RKO (cell line): ENCODE measurements around the gene HSD17B12.
A peak's percentile ranks its signal among the peaks of the same experiment; 100 is the strongest.
"Not testable (repeated sequence)": the region's sequence is repeated elsewhere in the genome, so short reads cannot be mapped to it uniquely, and the experiment has no call there.

ENCODE experiments used
- DNase-seq: peaks from one replicate; pipeline ENCODE4 v3.0.0-alpha.2; 2016; ENCODE audit warnings: low spot score

HSD17B12 gene

GRCh38 chr11:43747130-43747802, 66.7 kb downstream of the HSD17B12 start:
- no peak for DNase-seq

DNA sequence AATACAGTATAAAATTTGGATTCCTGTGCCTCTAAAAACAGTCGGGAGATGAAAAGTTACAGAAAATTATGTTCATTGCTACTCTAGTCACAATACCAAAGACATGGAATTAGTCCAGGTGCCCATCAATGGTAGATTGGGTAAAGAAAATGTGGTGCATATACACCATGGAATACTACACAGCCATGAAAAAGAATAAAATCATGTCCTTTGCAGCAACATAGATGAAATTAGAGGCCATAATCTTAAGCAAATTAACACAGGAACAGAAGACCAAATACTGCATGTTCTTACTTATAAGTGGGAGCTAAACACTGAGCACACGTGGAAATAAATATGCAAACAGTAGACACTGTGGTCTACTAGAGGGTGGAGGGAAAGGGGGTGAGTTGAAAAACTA, 67.6 kb downstream of the HSD17B12 start:
- no peak for DNase-seq

- no peak for DNase-seq
These were observed 71.2 kb downstream of the HSD17B12 start for GRCh38 chr11:43751726-43752125.

- DNase-seq: peak; percentile 38
These were observed 76.0 kb downstream of the HSD17B12 start for GRCh38 chr11:43756575-43756974.

DNA sequence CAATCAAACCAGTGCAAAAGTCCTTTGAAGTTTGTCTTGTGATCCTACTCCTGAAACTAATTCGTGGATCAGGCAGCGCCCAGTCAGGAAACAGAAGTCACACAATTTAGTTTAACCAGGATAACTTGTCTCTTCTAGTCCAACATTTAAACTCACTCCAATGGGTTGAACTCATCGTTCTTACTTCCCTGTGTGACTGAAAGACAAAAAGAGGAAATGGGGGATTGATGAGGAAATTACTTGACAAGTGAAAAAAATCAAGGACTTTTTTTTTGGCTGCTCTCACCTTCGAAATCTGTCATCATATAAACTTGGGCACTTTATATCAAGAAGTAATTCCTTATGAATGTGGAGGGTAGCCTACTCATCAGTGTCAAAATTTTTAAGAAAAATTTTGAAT, 78.4 kb downstream of the HSD17B12 start:
- DNase-seq: no peak

GRCh38 chr11:43760902-43761301, 80.4 kb downstream of the HSD17B12 start:
- no peak for DNase-seq

DNA sequence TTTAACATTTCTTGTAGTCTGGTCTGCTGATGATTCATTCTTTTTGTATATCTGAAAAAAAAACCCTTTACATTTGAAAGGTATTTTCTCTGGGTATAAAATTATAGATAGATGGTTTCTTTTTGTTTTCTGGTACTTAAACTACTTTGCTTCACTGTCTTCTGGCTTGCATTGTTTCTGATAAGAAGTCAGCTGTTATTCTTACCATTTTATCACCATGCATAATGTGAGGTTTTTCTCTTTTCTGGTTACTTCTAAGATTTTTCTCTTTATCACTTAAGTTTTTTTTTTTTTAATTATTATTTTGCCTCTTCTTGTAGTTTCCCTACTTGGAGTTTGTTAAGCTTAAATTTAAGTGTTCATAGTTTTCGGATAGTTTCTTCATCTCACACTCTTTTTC, 84.7 kb downstream of the HSD17B12 start:
- no peak for DNase-seq

- not testable (repeated sequence) for DNase-seq
These were observed 88.1 kb downstream of the HSD17B12 start for GRCh38 chr11:43768654-43769053.

GRCh38 chr11:43770173-43770572, 89.6 kb downstream of the HSD17B12 start:
- no peak for DNase-seq

GRCh38 chr11:43772733-43773132, 92.2 kb downstream of the HSD17B12 start:
- no peak for DNase-seq

GRCh38 chr11:43774786-43775185, 94.2 kb downstream of the HSD17B12 start:
- no peak for DNase-seq

GRCh38 chr11:43779306-43779705, 98.8 kb downstream of the HSD17B12 start:
- no peak for DNase-seq

GRCh38 chr11:43784301-43784700, 103.8 kb downstream of the HSD17B12 start:
- DNase-seq: no peak

GRCh38 chr11:43784866-43785265, 104.3 kb downstream of the HSD17B12 start:
- no peak for DNase-seq

DNA sequence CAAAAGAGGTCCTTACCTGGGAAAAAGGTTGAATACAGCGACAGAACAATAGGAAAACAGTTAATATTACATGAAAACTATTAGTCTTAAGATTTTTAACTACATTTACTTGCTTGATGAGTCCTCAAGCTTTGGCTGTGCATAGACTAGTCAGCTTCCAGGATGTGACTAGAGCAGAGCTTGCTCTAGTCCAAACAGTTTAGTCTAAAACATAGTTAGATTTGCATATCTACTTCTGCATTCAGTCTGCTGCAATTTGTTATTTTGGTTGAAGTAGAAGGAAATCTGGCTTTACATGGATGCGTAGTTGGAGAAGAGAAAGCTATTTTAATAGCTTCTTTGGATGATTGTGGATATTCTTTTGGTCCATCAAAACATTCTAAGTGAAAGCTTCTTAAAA, 104.8 kb downstream of the HSD17B12 start:
- peak; percentile 9 for DNase-seq

DNA sequence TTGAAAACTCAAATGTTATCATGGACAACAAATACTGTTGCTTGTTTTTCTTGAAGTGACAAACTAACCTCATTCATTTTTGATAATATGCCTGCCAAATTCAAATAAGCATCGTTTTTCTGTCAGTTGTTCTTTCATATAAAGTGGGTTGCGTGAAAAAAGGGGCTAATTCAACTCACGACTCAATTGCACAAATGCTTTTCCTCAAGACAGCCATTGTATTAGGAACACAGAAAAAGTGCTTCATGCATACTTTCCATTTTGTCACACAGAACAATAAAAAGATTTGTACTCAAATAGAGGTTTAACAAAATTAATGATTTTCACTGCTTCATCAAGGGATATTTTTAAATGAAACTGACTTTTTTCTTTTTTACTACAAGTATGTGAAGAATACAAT, 105.5 kb downstream of the HSD17B12 start:
- no peak for DNase-seq

GRCh38 chr11:43787824-43788223, 107.3 kb downstream of the HSD17B12 start:
- no peak for DNase-seq

DNA sequence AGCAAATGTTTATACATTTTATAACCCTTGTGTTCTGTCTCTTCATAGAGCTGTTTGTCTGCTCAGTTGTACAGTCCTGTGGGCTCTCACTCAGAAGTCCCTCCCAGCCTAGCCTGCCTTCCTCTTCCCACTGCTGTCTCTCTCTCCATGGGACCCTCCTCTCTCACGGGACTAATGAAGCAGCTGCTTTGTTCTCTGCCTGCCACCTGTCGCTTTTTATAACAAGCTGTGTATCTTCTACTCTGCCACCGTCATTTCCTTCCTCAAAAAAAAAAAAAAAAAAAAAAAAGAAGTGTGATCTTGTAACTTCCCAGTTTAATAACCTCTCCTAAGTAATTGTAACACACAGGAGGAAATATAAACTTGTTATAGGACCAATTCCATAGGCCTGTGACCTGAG, 107.9 kb downstream of the HSD17B12 start:
- DNase-seq: no peak

DNA sequence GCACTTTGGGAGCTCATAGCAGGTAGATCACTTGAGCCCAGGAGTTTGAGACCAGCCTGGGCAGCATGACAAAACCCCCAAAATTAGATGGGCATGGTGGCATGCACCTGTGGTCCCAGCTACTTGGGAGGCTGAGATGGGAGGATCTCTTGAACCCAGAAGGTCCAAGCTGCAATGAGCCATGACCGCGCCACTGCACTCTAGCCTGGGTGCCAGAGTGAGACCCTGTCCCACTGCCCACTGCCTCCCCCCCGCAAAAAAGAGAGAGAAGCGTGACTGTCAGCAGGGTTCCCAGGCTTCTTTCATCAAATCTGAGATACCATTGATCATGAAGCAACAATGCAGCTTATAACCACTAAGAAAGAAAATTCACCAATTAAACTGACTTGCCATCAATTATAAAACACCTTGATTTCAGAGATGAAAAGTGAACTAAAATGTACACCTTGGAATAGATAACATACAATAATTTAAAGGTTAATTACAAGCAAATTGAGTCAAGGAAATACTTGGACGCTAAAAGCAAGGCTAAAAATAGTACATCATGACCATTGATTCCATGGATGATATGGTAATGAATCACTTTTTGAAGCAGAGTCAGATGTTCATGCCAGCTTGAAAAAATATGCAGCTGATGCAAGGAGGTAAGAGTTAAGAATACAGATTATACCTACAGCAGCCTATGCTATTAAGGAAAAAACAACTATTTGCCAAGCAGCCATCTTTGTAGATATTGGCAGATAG, 109.3 kb downstream of the HSD17B12 start:
- peak; percentile 77 for DNase-seq

DNA sequence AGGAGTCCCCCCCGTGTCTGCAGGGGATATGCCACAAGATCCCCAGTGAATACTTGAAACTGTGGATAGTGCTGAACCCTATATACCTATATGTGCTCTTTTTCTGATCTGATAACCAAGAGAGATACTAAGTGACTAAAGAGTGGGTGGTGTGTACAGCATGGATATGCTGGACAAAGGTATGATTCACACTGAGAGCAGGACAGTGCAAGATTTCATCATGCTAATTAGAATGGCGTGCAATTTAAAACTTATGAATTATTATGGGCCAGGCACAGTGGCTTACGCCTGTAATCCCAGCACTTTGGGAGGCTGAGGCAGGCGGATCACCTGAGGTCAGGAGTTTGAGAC, 109.9 kb downstream of the HSD17B12 start:
- peak; percentile 33 for DNase-seq

DNA sequence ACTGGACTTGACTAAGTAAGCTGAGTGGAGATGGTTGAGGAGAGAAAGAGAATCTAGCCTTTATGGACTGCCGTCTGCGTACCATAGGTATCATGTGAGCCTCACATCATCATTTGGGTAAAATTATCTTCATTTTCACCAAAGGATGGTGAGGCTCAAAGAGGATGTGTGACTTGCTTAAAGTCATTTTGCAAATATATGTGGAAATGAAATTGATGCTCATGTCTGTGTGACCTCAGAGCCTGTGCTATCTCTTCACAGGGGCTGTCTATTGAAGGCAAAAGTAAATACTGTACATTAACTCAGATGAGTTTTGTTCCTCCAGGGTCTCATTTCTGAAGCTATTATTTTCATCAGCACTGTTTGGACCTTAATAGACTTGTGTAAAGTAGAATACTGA, 116.8 kb downstream of the HSD17B12 start:
- no peak for DNase-seq

GRCh38 chr11:43797866-43798265, 117.3 kb downstream of the HSD17B12 start:
- no peak for DNase-seq

DNA sequence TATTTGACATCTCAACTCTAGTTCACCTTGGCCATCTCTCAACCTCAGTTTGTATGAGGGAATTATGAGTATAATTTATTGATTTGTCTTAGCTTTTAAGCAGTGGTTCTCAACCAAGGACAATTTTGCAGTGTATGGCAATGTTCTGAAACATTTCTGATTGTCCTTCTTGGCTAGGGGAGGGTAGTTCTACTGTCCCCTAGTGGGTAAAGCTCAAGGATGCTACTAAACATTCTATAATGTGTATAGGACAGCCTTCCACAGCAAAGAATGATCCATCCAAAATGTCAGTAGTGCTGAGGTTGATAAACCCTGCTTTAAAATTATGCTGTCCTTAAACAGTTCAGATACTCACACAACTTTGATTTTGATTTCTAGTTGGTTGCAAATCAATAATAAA, 122.0 kb downstream of the HSD17B12 start:
- DNase-seq: no peak

GRCh38 chr11:43803766-43804165, 123.2 kb downstream of the HSD17B12 start:
- no peak for DNase-seq
